GM19455 (cell line): ENCODE results near the gene PARVB.

ENCODE experiments used
- ATAC-seq: cut with Tn5 transposase; IDR thresholded peaks from one replicate; pipeline ENCODE4 v1.9.1; 2021; ENCODE audit not compliant: unreplicated experiment

The PARVB gene

GRCh38 chr22:44155115-44155514, 131.0 kb downstream of the PARVB start:
- no peak for ATAC-seq

DNA sequence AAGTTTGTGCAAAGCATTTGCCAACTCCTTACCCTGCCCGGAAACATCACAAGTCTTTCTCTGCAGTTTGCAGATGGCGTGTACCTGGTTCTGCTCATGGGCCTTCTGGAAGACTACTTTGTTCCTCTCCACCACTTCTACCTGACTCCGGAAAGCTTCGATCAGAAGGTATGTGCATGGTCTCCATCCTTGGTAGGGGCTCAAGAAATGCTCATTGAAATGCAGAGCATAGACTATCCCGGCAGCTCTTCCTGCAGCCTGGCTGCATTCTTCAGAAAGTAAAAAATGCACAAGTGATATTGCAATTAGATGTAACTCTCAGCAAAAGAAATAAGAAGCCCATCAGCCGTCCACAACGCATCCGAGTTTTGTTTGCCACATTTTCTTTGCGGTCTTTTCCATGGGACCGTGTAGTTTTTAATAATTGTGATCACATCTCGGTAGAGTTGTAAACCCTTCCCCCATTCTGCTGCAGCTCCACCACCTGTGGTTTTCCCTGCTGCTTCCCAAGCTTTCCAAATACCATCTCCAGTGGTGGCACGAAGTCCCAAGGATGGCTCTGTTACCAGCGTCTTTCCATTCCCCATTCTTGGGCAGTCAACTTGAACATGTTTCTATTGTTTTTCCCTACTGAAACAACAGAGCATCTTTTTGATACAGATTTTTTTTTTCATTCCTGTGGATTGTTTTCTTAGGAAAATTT, 134.0 kb downstream of the PARVB start:
- ATAC-seq, result no peak

DNA sequence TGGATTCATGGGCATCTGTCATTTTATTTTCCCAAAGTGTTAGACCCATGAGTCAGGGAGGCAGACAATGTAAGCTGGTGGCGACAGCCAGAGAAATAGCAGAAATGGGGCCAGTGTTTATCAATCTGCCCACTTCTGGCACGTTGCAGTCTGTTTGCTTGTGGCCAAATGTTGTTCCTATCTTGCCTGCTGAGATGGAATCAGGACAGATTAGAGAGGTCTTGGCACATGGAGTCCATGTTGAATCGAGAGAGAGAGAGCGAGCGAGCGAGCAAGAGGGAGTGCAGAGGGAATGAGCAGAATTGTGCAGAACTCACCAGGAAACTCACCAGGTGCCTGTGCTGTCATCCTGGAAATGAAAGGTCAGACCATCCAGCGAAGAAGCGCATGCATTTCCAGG, 134.7 kb downstream of the PARVB start:
- no peak for ATAC-seq

GRCh38 chr22:44159221-44159620, 135.1 kb downstream of the PARVB start:
- no peak for ATAC-seq

- no peak for ATAC-seq
Measured at GRCh38 chr22:44159811-44160210, 135.7 kb downstream of the PARVB start.

DNA sequence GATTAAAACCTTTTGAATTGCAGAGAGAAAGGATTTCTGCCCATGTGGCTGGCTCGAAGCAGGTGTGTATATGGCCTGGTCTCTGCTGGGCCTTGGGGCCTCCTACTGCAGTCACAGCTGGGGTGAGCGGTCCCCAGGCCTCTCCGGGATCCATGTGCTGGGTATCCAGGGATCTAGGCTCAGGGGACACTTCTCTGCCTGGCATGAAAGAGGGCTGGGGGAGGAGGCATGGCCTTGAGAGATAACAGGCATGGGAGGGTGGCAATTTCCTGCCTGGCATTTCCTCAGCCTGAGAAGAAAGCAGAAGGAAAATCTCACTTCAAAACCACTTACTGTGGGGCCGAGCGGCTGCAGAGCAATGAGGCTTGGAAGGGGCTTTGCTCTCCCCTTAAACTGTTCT, 136.3 kb downstream of the PARVB start:
- no peak for ATAC-seq

DNA sequence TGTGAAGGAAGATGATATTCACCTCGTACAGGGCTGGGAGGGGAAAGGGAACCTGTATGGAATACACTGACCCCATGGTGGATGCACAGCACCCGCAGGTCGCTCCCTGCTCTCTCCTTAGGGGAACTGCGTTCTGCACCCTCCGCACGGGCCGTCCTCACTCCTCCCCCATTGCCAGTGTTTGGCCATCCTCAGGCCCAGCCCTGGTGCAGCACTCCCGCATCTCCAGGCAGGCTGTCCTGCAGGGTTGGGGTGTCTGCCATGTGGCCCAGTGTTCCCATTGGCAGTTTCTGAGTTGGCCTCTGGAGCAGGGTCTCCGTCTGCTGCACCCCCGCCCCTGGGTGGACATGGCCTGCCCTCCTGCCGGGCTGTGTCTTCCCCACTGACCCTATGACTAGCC, 137.6 kb downstream of the PARVB start:
- no peak for ATAC-seq

DNA sequence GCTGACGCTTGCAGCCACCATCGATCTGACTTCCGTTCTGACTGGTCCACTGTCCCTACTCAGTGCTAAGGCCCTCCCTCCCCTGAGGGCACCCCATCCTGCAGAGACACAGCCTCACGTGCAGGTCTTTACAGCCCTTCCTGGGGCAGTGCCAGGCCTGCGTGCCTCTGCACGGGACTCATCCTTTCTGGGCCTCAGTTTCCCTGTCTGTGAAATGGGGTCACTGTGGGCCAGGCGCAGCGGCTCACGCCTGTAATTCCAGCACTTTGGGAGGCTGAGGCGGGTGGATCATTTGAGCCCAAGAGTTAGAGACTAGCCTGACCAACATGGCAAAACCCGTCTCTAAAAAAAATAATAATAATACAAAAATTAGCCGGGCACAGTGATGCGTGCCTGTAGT, 138.9 kb downstream of the PARVB start:
- ATAC-seq, result no peak

GRCh38 chr22:44163536-44163935, 139.4 kb downstream of the PARVB start:
- ATAC-seq, result no peak

- ATAC-seq, result no peak
Measured at GRCh38 chr22:44164031-44164430, 139.9 kb downstream of the PARVB start.

DNA sequence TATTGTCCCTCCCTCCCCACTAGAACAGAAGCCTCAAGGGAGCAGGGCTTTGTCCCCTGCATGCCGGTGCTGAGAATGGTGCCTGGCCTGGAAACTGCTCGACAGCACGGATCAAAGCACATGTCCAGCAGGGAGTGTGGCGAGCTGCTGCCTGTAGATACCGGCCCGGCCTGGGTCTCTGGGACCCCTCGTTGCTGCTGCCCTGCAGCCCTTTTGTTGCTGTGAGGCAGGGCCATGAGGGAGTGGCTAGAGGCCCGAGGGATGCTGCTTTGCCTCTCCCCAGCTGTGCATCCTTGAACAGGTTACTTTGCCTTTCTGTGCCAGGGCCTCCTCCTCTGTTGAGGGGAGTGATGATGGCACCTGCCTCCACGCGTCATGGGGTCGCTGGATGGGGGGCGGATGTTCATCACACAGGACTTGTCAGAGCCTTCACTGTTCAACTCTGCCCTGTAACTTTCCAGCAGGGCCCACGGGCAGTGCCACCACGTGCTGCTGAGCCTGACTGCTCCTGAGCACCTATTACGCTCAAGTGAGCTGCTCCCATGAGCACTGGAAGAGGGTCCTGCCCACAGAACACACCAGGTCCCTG, 141.3 kb downstream of the PARVB start:
- ATAC-seq, result no peak

DNA sequence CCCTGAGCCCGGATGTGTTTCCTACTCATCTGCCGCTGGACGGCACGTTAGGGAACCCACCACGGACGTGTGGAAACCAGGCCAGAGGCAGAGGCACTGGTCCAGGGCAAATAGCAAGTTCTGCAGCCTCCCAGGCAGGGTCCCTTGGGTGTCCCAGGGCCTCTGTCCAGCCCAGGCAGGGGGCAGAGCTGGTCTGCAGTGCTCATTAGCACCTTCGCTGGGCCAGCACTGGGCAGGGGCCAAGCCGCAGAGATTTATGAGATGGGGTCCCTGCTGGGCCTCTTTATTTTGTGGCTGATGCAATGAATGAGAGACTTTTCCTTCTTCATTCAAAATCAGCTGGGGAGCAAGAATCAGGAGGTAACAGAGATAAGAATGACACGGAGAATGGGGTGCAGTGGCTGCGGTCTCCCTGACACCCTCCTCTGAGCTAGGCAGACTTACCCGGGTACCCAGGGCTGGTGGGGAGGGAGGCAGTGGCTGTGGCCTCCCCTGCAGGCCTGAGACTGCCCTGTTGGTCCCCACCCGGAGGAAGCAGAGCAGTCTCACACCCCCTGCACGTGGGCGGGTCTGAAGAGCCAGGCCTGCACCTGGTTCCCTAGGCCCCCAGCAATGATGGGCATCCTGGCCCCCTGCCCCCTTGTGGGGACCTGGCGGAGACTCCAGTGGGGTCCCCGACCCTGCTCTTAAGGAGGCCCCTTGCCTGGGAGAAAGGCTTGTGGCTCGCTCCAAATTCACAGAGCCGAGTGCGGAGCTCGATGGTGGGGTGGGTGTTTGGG, 142.6 kb downstream of the PARVB start:
- no peak for ATAC-seq

DNA sequence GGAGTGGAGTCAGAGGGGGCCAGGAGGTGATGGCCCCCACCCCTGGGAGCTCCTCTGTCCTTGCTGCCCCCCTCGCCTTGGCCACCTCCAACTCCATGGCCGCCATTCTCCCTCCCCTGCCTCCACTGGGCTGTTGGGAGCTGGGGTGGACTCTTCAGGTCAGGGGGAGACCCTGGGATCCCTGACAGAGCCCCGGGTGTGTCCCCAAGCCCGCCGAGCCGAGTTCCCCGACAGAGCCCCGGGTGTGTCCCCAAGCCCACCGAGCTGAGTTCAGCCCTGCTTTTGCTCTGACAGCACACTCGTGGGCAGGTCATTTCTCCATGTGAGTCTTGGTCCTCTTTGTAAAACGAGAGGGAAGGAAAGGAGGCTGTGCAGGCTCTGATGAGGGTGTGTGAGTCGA, 143.4 kb downstream of the PARVB start:
- no peak for ATAC-seq

DNA sequence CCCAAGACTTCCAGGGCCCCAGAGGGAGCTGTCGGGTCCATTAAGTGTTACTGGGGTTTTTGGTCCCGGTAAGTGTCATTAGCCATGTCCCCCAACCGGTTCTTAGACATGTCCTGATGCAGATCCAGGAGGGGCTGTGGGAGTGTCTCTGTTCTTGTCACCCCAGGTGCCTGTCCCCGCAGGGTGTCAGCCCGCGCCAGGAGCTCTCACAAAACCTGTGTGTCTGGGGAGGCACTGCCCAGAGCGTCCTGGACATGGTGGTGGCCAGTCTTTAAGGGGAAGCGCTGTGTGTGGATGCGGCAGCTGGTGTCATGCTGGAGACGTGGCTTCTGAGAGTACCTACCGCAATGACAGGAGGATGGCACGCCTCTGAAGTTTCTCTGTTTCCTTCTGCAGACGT, 144.1 kb downstream of the PARVB start:
- no peak for ATAC-seq

- ATAC-seq, result no peak
Measured at GRCh38 chr22:44170470-44170869, 146.4 kb downstream of the PARVB start.

DNA sequence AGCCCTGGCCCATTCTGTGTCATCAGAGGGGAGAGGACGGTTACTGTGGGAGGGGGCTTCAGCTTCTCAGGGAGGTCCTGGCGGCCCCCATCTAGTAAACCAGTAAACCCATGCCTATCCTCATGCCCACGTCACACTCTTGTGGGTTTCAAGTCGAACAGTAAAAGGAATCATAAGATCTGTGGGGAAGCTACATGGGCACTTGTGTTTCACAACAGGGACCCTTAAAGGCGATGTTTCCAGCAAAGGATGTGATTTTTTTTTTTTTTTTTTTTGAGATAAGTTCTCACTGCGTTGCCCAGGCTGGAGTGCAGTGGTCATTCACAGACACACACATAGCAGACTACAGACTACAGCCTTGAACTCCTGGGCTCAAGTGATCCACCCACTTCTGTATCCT, 147.5 kb downstream of the PARVB start:
- no peak for ATAC-seq

DNA sequence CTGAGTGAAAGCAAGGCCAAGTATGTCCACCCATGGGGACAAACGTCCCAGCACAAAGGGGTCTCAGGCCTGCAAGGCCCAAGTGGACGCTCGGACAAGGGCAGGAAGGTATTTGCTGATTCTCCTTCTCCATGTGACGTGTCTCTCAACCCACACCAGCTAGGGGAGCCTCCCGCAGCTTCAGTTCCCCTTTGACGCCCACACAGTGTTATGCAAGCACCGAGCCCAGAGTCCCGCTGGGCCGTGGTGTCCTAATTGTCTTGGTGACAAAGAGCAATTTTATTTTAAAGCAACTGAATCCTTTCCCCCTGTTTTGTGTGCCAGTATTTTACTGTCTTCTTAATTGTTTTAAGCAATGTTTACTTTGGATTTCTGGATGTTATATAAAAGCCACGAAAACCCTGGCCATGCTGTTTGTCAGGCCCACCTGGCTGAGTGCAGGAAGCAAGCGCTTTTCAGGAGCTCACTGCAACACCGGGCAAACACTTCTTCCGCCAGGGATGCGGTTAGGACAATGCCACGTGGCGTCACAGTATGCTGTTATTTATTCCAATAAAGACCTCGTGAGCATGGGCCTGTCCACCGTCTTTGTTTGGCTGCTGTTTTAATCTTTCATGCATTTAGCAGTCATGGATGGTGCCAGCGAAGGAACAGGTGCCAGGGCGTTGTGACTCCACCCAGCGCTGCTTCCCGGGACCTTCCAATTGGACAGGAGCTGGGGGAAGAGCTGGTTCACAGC, 148.4 kb downstream of the PARVB start:
- ATAC-seq, result no peak

DNA sequence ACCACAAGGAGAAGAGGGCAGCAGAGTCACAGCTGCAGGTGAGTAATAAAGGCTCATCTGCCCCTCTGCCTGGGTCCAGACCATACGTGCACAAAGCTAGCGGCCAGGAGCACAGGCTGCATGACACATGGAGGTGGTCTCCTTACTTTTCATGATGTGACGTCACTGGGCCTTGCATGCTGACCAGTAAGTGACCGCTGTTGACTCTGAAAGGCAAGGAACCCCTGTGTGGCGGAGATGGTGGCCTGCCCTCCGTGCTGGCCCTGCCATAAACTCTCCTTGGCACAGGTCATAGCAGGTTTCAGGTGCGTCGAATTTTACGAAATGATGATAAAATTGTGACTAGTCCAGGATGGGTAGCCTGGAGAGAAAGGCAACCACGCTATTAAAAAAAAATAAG, 149.1 kb downstream of the PARVB start:
- no peak for ATAC-seq

DNA sequence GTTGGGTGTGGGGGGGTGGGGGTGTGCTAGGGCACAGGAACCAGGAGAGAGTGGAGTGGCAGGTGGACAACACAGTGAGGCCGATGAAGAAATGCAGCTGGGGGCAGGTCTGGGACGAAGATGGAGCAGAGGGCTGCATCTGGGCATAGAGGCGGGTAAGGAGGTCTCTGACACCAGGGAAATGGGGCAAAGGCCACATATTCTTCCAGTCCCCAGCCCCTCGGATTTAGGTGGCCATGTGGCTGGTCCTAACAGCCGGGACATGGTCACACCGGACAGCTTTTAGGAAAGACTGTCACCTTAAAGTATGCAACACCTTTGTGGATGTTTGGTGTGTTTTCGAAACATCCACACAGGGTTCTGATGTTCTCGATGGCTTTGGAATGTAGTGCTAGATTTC, 151.6 kb downstream of the PARVB start:
- no peak for ATAC-seq

GRCh38 chr22:44179196-44179988, 155.3 kb downstream of the PARVB start:
- no peak for ATAC-seq
